SK-N-SH (cell line): ENCODE data around the gene SEPTIN11.

Experiments used
- CTCF ChIP-seq: fragments of 200-600 bp; sonication (generic); IDR thresholded peaks from 2 replicates; pipeline ENCODE4 v1.6.1; 2017; ENCODE audit warnings: antibody characterized with exemption, mild to moderate bottlenecking, moderate library complexity
- GABPA ChIP-seq: IDR thresholded peaks from 2 replicates; pipeline ENCODE4 v1.4.0; 2012; ENCODE audit warnings: low read depth, mild to moderate bottlenecking
- MXI1 ChIP-seq: IDR thresholded peaks from 2 replicates; pipeline ENCODE4 v1.6.1; 2012; ENCODE audit warnings: mild to moderate bottlenecking, low read depth, low read length, improper control_type of control experiment
- RAD21 ChIP-seq: IDR thresholded peaks from 2 replicates; pipeline ENCODE4 v1.6.1; 2012; ENCODE audit warnings: mild to moderate bottlenecking, low read length
- TEAD4 ChIP-seq: IDR thresholded peaks from 2 replicates; pipeline ENCODE4 v1.4.0; 2012; ENCODE audit warnings: mild to moderate bottlenecking, borderline replicate concordance; ENCODE audit not compliant: insufficient read depth

- TF ChIP-seq RAD21 (no peak), CTCF (no peak), GABPA (no peak), MXI1 (no peak), TEAD4 (no peak)
Measured at GRCh38 chr4:76926841-76927240, 22.7 kb upstream of the SEPTIN11 start.
